GM19099 (cell line): ENCODE data around the gene ADD1.

Experiments used
- POLR2A ChIP-seq: IDR thresholded peaks from 3 replicates; pipeline ENCODE4 v1.6.1; 2011; ENCODE audit warnings: low read depth; ENCODE audit not compliant: insufficient read length; ENCODE audit errors: extremely low read depth

ADD1 gene

GRCh38 chr4:2855584-2855983, 11.9 kb downstream of the ADD1 start:
- no peak for TF ChIP-seq POLR2A

- TF ChIP-seq POLR2A, result no peak
Measured at GRCh38 chr4:2856266-2856665, 12.6 kb downstream of the ADD1 start.

- TF ChIP-seq POLR2A, result no peak
Measured at GRCh38 chr4:2857349-2857927, 13.8 kb downstream of the ADD1 start.

GRCh38 chr4:2858451-2859217, 15.0 kb downstream of the ADD1 start:
- no peak for TF ChIP-seq POLR2A

- TF ChIP-seq POLR2A, result no peak
Measured at GRCh38 chr4:2859514-2859913, 15.9 kb downstream of the ADD1 start.

- no peak for TF ChIP-seq POLR2A
Measured at GRCh38 chr4:2860391-2861348, 17.0 kb downstream of the ADD1 start.

GRCh38 chr4:2861631-2862436, 18.2 kb downstream of the ADD1 start:
- TF ChIP-seq POLR2A, result no peak

GRCh38 chr4:2862528-2862927, 18.9 kb downstream of the ADD1 start:
- no peak for TF ChIP-seq POLR2A

GRCh38 chr4:2863649-2864048, 20.0 kb downstream of the ADD1 start:
- no peak for TF ChIP-seq POLR2A

GRCh38 chr4:2865196-2865780, 21.6 kb downstream of the ADD1 start:
- no peak for TF ChIP-seq POLR2A

GRCh38 chr4:2866160-2866861, 22.7 kb downstream of the ADD1 start:
- TF ChIP-seq POLR2A, result no peak

GRCh38 chr4:2866891-2867290, 23.2 kb downstream of the ADD1 start:
- no peak for TF ChIP-seq POLR2A

- no peak for TF ChIP-seq POLR2A
Measured at GRCh38 chr4:2867758-2868491, 24.3 kb downstream of the ADD1 start.
